BE2C (cell line): ENCODE measurements around the gene SPOP.

Experiments used
- DNase-seq: peaks from one replicate; pipeline ENCODE4 v3.0.0-alpha.2; 2020
- H3K27me3 ChIP-seq: fragments of 250-450 bp; sonication (Bioruptor Pico); 2 replicates; pipeline ENCODE4 v1.5.1; 2020; ENCODE audit warnings: mild to moderate bottlenecking
- H3K36me3 ChIP-seq: fragments of 250-450 bp; sonication (Bioruptor Pico); 2 replicates; pipeline ENCODE4 v1.5.1; 2020; ENCODE audit warnings: mild to moderate bottlenecking
- H3K4me1 ChIP-seq: fragments of 250-450 bp; sonication (Bioruptor Pico); 2 replicates; pipeline ENCODE4 v1.5.1; 2020
- H3K4me3 ChIP-seq: 2 replicates; pipeline ENCODE4 v1.5.1; 2011; ENCODE audit warnings: low read depth, low read length
- H3K9me3 ChIP-seq: fragments of 250-450 bp; sonication (Bioruptor Pico); 2 replicates; pipeline ENCODE4 v1.5.1; 2020
- TF ChIP-seq, protein P1 (sequence below): IDR thresholded peaks from 2 replicates; pipeline ENCODE4 v1.5.1; 2012; ENCODE audit warnings: mild to moderate bottlenecking, low read depth, low read length

SPOP gene

DNA sequence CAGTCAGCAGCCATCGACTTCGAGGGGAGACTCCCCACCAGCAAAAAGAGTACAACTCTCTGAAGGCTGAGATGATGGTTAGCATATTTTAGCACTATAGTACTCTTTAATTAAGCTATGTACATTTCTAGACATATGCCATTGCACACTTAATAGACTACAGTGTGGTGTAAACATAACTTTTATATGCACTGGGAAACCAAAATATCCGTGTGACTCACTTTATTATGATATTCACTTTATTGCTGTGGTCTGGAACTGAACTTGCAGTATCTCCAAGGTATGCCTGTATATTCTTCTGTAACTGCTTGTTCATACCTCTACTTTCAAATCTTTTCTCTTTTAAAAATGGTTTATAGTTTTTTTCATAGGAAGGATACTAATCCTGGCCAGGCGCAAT, 113.3 kb downstream of the SPOP start:
- TF ChIP-seq, protein P1, sequence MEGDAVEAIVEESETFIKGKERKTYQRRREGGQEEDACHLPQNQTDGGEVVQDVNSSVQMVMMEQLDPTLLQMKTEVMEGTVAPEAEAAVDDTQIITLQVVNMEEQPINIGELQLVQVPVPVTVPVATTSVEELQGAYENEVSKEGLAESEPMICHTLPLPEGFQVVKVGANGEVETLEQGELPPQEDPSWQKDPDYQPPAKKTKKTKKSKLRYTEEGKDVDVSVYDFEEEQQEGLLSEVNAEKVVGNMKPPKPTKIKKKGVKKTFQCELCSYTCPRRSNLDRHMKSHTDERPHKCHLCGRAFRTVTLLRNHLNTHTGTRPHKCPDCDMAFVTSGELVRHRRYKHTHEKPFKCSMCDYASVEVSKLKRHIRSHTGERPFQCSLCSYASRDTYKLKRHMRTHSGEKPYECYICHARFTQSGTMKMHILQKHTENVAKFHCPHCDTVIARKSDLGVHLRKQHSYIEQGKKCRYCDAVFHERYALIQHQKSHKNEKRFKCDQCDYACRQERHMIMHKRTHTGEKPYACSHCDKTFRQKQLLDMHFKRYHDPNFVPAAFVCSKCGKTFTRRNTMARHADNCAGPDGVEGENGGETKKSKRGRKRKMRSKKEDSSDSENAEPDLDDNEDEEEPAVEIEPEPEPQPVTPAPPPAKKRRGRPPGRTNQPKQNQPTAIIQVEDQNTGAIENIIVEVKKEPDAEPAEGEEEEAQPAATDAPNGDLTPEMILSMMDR: no peak
- Histone ChIP-seq H3K36me3 (no peaks in the 10 kb centered on the region), H3K9me3 (no peaks in the 10 kb centered on the region), H3K27me3 (peaks cover 22% of the 10 kb centered on the region), H3K4me1 (no peaks in the 10 kb centered on the region), H3K4me3 (no peak overlapping the region)
- DNase-seq: no peak

DNA sequence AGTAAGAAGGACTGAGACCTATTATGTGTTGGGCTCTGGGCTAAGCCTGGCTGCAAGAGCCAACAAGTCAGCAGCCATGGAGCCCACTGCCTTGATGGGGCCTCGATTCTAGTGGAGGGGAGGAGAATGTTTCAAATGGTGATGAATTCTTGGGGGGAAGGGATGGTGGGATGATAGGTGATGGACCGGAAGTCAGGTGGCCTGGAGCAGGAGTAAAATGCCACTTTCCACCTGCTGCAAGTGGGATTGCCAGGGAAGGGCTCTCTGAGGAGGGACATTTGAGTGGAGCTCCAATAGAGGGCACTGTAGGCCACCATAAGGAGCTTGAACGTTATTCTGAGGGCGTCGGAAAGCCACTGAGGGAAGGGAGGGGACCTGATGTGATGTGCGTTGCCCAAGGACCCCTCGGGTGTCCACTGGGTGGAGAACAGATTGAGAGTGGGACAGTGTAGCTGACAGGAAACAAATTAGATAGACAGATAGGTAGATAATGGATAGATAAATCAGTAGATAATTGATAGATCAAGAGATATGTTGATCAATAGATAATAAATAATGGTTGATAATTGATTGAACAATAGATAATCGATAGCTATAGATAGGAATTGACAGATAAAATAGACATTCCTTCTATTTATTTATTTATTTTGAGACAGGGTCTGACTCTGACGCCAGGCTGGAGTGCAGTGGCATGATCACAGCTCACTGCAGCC, 120.4 kb downstream of the SPOP start:
- no peaks in the 10 kb centered on the region for H3K36me3 ChIP-seq
- no peak overlapping the region for H3K4me3 ChIP-seq
- H3K4me1 ChIP-seq: no peaks in the 10 kb centered on the region
- DNase-seq: peak; percentile 72
- TF ChIP-seq, protein P1: peak; percentile 82
- H3K27me3 ChIP-seq: no peaks in the 10 kb centered on the region; the same call in 1 of the 2 replicates
- no peaks in the 10 kb centered on the region for H3K9me3 ChIP-seq

DNA sequence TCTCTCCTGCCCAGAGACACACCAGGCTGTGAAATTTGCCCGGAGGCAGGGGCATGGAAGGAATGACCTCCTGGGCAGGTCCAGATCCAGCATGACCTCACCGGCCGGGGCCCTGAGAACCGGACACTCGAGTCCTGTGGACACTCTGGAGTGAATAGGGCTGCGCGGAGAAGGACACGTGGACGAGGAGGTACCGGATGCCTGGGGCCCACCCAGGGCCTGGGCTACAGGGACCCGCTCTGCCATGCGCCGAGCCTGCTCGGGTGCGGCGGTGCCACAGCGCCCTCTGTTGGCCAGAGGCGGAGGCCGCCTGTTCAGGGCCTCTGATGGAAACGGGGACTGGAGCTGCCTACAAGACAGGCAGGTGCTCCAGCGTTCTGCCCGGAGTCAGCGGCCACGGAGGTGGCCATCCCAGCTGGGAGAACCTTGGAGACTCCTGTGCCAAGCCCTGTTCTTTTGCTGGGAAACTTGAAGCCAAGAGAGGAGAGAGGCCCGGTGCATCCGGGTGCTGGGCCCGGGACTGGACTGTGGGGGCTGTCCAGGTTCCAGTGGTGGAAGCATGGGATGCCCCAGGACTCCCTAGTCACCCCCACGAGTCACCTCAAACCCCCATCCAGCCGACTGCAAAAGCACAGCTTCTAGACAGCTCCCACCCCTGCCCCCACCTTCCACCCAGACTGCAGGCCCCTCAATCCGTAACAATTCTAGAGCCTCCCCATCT, 121.5 kb downstream of the SPOP start:
- DNase-seq: peak; percentile 90
- TF ChIP-seq, protein P1: peak; percentile 97
- peak overlapping the region; percentile 24 for H3K4me3 ChIP-seq
- H3K4me1 ChIP-seq: no peaks in the 10 kb centered on the region
- H3K36me3 ChIP-seq: no peaks in the 10 kb centered on the region
- no peaks in the 10 kb centered on the region; the same call in 1 of the 2 replicates for H3K27me3 ChIP-seq
- no peaks in the 10 kb centered on the region for H3K9me3 ChIP-seq

DNA sequence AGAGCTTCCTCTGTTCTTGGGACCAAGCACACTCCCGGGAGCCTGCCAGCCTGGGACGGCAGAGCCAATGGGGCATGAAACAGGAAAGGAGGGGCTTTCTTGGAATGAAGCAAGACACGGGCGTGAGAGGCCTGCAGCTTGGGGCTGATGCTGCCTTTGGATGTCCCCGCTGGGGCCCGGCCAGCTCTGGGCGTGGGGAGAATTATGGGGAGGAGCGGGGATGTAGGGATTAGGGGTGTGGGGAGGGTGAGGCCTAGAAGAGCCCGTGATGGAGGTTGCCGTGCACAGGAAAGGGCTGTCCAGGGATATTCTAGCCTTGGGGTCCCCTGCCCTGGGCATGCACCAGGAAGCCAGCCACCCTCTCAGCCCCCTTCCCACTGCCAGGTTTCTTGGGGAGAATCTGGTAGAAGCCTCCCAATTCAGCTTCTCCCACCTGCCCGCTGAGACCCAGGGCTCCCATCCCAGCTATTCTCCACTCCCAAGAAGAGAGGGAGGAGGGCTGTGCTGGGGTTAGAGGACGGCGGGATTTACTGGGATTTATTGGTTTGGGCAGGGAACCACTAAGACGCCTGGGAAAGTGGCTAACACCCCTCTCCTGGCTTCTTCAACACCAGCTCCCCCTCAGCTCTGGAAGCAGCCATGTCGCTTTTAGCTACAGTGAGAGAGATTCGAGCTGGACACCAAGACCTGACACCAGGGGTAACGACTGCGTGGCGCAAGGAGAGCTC, 122.2 kb downstream of the SPOP start:
- H3K27me3 ChIP-seq: no peaks in the 10 kb centered on the region
- DNase-seq: no peak
- no peaks in the 10 kb centered on the region for H3K36me3 ChIP-seq
- TF ChIP-seq, protein P1: no peak
- no peaks in the 10 kb centered on the region for H3K4me1 ChIP-seq
- H3K9me3 ChIP-seq: no peaks in the 10 kb centered on the region
- peak overlapping the region; percentile 24 for H3K4me3 ChIP-seq

DNA sequence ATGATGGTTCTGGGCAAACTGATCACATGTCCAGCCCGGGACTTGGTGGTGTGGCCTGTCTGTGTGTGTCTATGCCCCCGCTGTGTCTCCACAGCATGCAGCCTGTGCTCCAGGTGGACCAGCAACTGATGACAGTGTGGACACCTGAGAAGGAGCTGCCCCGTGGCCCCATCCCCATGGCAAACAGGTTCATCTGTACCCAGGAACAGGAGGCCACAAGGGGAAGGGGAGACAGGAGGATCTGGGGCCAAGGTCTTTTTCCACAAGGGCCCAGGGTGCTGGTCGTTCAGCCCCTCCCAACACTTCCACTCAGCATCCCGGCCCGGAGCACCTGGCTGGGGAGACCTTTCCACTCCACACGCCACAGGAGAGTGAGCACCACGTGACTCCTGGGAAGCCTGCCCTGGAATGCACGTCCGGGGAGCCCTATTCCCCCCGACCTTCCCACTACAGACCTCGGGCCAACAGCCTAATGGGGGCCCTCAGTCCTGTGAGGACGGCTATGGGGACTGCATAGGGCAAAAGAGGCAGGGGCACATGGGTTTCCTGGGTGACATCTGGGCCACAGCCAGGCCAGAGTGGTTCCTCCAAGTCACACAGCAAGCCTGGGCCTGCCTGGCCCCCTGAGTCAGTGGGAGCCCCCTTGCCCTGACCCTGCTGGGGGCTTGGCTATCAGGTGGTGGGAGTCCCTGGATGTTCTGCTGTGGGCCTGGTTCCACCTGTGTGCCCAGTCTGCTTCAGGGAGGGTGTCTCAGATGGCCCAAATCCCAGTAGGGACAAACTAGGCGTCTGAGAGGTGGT, 123.0 kb downstream of the SPOP start:
- TF ChIP-seq, protein P1: no peak
- H3K36me3 ChIP-seq: no peaks in the 10 kb centered on the region
- H3K27me3 ChIP-seq: no peaks in the 10 kb centered on the region
- DNase-seq: no peak
- H3K9me3 ChIP-seq: no peaks in the 10 kb centered on the region
- no peaks in the 10 kb centered on the region for H3K4me1 ChIP-seq
- no peak overlapping the region for H3K4me3 ChIP-seq
